Stimulated activated CD4-positive, alpha-beta T cell treated with anti-CD3 and anti-CD28 coated beads, Interleukin-4, amount 100 ng/mL, for 1 hour (primary cell): ENCODE results near the gene FANCL.
"Not testable (repeated sequence)": the region's sequence is repeated elsewhere in the genome, so short reads cannot be mapped to it uniquely, and the experiment has no call there.

ENCODE experiments used
- DNase-seq: peaks from one replicate; pipeline ENCODE4 v3.0.0-alpha.2; 2020

The FANCL gene

GRCh38 chr2:58204195-58204959, 36.7 kb downstream of the FANCL start:
- no peak for DNase-seq

DNA sequence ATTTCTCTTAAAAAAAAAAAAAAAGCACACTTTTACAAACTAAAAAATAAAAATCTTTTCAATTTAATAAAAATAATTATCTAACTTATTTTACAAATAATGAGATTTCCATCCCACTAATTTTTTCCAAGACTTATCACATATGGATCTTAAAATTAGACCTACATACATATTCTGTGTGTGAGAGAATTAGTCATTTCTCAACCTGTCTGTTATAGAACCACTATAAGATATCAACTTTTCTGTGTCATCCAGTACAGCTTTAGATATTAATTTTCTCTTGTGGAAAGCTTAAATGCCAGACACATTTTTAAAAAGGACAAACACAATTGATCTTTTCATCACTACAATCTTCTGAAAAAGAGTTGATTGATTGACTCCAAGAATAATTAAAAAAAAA, 38.1 kb downstream of the FANCL start:
- no peak for DNase-seq

DNA sequence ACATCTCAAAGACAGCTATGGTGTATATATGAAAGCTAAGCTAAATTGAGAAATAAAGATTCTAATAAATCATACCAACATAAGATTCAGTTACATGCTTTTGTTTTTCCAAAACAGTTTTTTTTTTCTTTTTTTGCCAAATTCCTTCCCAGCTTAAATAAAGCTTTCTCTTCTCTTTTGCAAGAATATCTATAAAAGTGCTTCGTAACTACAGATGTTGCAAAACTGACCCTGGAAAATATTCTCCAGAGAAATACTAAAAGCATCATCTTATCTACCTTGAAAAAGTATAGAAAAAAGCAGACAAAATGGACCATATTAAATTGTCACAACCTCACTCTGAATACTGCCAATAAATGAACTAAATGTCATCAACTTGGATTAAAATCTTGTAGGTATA, 38.7 kb downstream of the FANCL start:
- DNase-seq: no peak

DNA sequence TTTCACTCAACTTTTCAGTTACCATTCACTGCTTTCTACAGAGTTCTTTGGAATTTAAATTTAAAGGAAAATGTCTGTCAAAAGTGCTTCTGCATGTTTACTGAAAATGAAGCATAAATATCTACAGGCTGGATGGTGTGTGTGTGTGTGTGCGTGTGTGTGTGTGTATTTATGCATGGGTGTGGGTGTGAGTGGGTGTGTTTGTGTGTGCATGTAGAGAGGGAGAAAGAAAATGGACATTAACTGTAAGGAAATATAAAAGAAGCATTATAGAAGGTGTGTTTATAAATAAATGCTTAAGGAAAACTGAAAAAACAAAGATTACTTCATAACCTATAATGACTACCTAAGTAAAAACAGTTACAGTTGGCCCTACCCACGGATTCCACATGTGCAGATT, 43.2 kb downstream of the FANCL start:
- no peak for DNase-seq

- DNase-seq: no peak
Measured at GRCh38 chr2:58195662-58196061, 45.5 kb downstream of the FANCL start.

- no peak for DNase-seq
Measured at GRCh38 chr2:58194458-58194857, 46.7 kb downstream of the FANCL start.

GRCh38 chr2:58187022-58187421, 54.1 kb downstream of the FANCL start:
- not testable (repeated sequence) for DNase-seq

- DNase-seq: no peak
Measured at GRCh38 chr2:58186501-58186900, 54.6 kb downstream of the FANCL start.

DNA sequence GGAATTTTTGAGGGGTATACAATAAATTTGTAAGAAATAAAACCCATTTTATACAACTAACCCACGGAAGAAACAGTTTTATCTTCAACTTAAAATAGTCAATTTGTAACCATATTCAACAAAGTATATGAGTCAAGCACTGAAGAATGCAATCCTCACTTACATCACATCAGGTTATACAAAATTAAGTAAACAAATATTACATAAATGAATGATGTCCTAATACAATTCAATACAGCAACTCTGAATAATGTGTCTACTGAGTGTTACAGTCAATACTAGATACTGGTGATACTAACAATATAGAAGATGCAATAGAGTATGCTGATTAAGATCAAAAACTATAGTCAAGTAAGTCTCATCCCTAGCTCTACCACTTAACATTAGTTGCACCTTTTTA, 58.6 kb downstream of the FANCL start:
- no peak for DNase-seq

- no peak for DNase-seq
Measured at GRCh38 chr2:58180635-58181034, 60.5 kb downstream of the FANCL start.

DNA sequence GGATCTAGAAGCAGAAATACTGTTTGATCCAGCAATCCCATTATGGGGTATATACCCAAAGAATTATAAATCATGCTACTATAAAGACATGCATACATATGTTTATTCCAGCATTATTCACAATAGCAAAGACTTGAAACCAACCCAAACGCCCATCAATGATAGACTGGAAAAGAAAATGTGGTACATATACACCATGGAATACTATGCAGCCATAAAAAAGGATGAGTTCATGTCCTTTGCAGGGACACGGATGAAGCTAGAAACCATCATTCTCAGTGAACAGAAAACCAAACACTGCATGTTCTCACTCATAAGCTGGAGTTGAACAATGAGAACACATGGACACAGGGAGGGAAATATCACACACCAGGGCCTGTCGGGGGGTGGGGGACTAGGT, 61.0 kb downstream of the FANCL start:
- not testable (repeated sequence) for DNase-seq

DNA sequence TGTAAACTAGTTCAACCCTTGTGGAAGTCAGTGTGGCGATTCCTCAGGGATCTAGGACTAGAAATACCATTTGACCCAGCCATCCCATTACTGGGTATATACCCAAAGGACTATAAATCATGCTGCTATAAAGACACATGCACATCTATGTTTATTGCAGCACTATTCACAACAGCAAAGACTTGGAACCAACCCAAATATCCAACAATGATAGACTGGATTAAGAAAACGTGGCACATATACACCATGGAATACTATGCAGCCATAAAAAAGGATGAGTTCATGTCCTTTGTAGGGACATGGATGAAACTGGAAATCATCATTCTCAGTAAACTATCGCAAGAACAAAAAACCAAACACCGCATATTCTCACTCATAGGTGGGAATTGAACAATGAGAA, 63.9 kb downstream of the FANCL start:
- DNase-seq: not testable (repeated sequence)

GRCh38 chr2:58171831-58172230, 69.3 kb downstream of the FANCL start:
- DNase-seq: not testable (repeated sequence)

GRCh38 chr2:58170334-58170933, 70.7 kb downstream of the FANCL start:
- DNase-seq: not testable (repeated sequence)

GRCh38 chr2:58169845-58170244, 71.3 kb downstream of the FANCL start:
- not testable (repeated sequence) for DNase-seq

DNA sequence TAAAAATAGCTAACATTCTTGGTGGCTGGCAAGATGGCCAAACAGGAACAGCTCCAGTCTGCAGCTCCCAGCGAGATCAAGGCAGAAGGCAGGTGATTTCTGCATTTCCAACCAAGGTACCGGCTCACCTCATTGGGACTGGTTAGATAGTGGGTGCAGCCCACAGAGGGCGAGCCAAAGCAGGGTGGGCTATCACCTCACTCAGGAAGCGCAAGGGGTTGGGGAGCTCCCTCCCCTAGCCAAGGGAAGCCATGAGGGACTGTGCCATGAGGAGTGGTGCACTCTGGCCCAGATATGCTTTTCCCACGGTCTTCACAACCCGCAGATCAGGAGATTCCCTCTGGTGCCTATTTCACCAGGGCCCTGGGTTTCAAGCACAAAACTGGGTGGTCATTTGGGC, 73.0 kb downstream of the FANCL start:
- DNase-seq: not testable (repeated sequence)

DNA sequence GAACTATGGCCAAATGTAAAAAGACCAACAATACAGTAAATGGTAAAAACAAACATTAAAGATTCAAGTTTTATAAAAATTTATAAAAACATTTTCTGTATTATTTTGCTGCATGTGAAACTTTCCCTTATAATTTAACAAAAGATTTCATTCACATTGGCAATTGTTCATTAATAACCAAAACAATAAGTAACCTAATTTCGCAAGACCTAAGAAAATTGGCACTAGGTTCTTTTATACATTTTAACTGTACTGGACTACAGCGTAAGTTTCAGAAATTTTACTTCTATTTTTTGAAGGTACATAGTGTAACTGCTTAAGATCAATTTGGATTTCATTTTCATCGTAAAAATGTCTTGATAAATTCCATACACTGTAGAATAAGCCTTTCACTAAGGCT, 77.2 kb downstream of the FANCL start:
- DNase-seq: no peak

DNA sequence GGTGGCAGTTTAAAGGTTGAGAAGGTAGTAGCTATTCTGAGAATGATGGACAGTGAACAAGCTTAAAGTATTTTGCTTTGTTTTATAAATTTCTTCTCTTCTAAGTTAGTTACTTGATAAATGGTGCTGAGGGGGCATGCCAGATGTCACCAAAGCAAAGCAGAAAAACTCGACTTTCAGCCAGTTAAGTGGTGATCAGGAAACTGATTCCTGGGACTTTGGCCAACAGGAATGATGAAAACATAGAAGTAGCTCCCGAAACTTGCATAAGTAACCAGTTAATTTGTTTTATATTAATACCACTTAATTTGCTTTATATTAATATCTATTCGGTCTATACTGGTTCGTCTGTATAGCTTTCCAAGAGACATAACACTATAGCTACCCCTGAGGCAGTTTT, 82.6 kb downstream of the FANCL start:
- DNase-seq: no peak

DNA sequence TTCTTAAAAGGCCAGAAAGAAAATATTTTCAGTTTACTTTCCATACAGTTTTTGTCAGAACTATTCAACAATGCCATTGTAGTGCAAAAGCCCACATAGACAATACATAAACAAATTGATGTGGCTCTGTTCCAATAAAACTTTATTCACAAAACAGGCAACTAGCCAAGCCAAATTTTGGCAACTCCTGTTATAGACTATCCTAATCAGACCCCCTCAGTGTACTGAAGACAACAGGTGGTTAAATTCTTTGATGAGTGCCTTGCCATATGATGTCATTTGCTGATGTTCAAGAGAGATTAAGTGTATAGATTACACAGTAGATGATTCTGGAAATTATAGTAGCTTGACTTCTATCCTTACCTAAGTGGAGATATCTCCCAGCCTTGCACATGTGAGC, 83.4 kb downstream of the FANCL start:
- DNase-seq: no peak

- DNase-seq: no peak
Measured at GRCh38 chr2:58156780-58157179, 84.3 kb downstream of the FANCL start.

DNA sequence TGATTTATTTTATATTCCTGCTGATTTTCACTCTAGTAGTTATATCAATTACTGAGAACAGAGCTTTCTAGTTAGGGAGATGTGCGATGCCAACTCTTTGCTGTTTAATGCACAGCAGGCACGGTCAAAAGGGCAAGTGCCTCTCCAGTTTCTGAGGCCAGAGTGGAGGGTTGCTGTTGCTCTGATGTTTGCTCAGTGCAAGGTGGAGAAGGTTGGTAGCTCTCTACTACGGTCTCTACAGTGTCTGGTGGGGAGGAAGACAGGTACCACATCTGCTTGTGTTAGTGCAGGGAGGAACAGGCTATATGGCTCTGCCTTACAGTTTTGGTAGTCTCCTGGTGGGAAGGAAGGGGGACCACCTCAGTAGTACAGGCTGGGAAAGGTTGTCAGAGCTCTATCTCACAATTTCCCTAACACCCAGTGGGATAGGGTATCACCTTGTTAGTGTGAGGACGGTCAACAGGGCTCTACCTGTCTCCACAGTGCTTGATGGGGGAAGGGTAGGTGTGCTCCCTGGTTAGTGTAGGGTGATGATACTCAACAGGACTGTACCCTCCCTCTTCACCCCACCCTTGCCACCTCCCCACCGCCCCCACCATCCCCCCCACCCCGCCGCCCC, 85.9 kb downstream of the FANCL start:
- no peak for DNase-seq

GRCh38 chr2:58146707-58147106, 94.4 kb downstream of the FANCL start:
- DNase-seq: no peak

- not testable (repeated sequence) for DNase-seq
Measured at GRCh38 chr2:58145769-58146168, 95.4 kb downstream of the FANCL start.

DNA sequence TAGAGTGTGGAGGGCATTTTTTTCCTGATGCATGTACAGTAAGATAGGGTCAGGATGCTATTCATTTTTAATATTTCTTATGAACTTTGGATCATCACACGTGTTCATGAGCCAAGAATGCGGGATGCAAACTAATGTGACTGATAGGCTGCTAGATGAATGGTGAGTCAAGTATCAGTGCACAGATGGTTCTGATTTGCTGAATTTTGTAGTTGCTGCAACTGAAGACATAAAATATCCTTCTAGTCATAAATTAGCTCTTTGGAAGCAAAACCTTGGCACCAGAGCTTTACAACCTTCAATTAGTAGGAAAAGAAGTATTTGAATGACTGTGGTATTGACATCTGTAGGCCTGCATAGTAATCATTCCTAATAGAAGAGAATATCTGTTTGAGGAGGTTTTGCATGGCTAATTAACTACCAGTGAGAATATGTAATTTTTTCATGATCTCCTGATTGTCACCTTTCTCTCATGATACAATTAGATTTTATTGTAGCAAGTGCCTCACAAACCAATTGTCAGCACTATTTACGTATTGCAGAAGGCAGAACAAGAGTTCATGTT, 100.5 kb downstream of the FANCL start:
- DNase-seq: no peak
